Prostate gland (tissue), 2 donors: ENCODE results near the gene NMNAT3. TPM values are rescaled to one million over a fixed set of nuclear protein-coding genes. Genes with fewer than 3 reads are reported as not detected.

Experiments
- DNase-seq: peaks from one replicate; pipeline ENCODE4 v3.0.0-alpha.2; 2019; ENCODE audit warnings: low spot score
- H3K27ac ChIP-seq, 2 donors: fragments of 200-600 bp; sonication (generic); 2 replicates each; pipeline ENCODE4 v1.5.1; 2017 to 2019
- H3K27me3 ChIP-seq: fragments of 200-600 bp; sonication (generic); replicated peaks from 2 replicates; pipeline ENCODE4 v1.5.1; 2019; ENCODE audit not compliant: insufficient read depth
- H3K36me3 ChIP-seq, 2 donors: fragments of 200-600 bp; sonication (generic); 1 replicate in 1 of 2; 2 replicates in 1 of 2; pipeline versions ENCODE4 v1.5.1 to v1.8.1; 2017 to 2019
- H3K4me1 ChIP-seq: fragments of 200-600 bp; sonication (generic); replicated peaks from 2 replicates; pipeline ENCODE4 v1.5.1; 2019
- H3K4me3 ChIP-seq, 2 donors: fragments of 200-600 bp; sonication (generic); 2 replicates each; pipeline ENCODE4 v1.5.1; 2017 to 2019
- H3K9me3 ChIP-seq: fragments of 200-600 bp; sonication (generic); 2 replicates; pipeline ENCODE4 v1.5.1; 2017
- CTCF ChIP-seq, 4 experiments: fragments of 200-600 bp in 2 of 4; fragments of 450-650 bp in 2 of 4; sonication (generic) in 2 of 4; IDR thresholded peaks; 1 replicate in 3 of 4; 2 replicates in 1 of 4; pipeline ENCODE4 v1.5.1; 2016 to 2019; ENCODE audit warnings: antibody characterized with exemption in 4 of 4, mild to moderate bottlenecking in 2 of 4, moderate library complexity in 2 of 4
- POLR2A ChIP-seq: fragments of 450-650 bp; IDR thresholded peaks from one replicate; pipeline ENCODE4 v1.6.1; 2016; ENCODE audit warnings: antibody characterized with exemption, mild to moderate bottlenecking
- POLR2AphosphoS5 ChIP-seq: sonication (generic); formaldehyde crosslinking; IDR thresholded peaks from one replicate; pipeline ENCODE4 v1.6.1; 2017; ENCODE audit warnings: antibody characterized with exemption
- WGBS: methylation state at CpG from one replicate; pipeline ENCODE4 v1.1.5; 2018; 5-methylcytosine and 5-hydroxymethylcytosine counted together
- intact Hi-C: fragments of 100-400 bp; cut with DNase I; formaldehyde crosslinking; loops from one replicate; pipeline ENCODE4 v1.14.2; 2022
- total RNA-seq, 2 donors: library from RNA; depleted of rRNA; stranded (reverse); fragments of >200 nt; gene quantifications; one replicate each; pipeline ENCODE4 v1.1.0, GENCODE V29; 2016

Gene NMNAT3
- 10 to 100 TPM; 11.9 to 15.6 TPM for total RNA-seq

- no peaks in the 10 kb centered on the region for H3K9me3 ChIP-seq
- peak within 1 kb of the TSS; percentile 57 to 68 for H3K4me3 ChIP-seq
- WGBS = under 1% methylated on average over 54 of the region's 65 CpGs
- DNase-seq = peak; percentile 79
- H3K4me1 ChIP-seq = no peaks in the 10 kb centered on the region
- TF ChIP-seq CTCF (IDR thresholded peaks at IDR 0.05) = peak in 3 of 4 experiments; percentile 6 to 25 (median 16)
- TF ChIP-seq POLR2AphosphoS5 = peak; percentile 10
- TF ChIP-seq POLR2A = peak; percentile 30
- no peaks in the 10 kb centered on the region for H3K27me3 ChIP-seq
- peak within 1 kb of the TSS; percentile 55 to 79 for H3K27ac ChIP-seq
- H3K36me3 ChIP-seq = no peaks in the 10 kb centered on the region
- intact Hi-C loops = no loop called here
These were observed at the start of gene NMNAT3 for GRCh38 chr3:139677388-139678155. TSS of gene NMNAT3 (minus strand) at chr3:139677972. CDS start at chr3:139627724, 50,248 bp downstream.

GRCh38 chr3:139721370-139721769 lies 43.6 kb upstream of the NMNAT3 start:
- H3K27ac ChIP-seq = no peak overlapping the region
- H3K27me3 ChIP-seq = peaks cover 2% of the 10 kb centered on the region
- H3K4me1 ChIP-seq = no peaks in the 10 kb centered on the region
- DNase-seq = no peak
- TF ChIP-seq POLR2A (no peak), CTCF (IDR thresholded peaks at IDR 0.05) (no peak), POLR2AphosphoS5 (no peak)
- no peaks in the 10 kb centered on the region for H3K9me3 ChIP-seq
- intact Hi-C loops = no loop called here
- no peak overlapping the region for H3K4me3 ChIP-seq
- H3K36me3 ChIP-seq = no peaks in the 10 kb centered on the region
- 91% methylated on average over 1 of the region's 1 CpG for WGBS

- no peaks in the 10 kb centered on the region for H3K9me3 ChIP-seq
- H3K27ac ChIP-seq = no peak overlapping the region
- TF ChIP-seq POLR2AphosphoS5 (no peak), CTCF (IDR thresholded peaks at IDR 0.05) (peak in 1 of 4 experiments; percentile 15)
- no peak overlapping the region for H3K4me3 ChIP-seq
- H3K36me3 ChIP-seq = no peaks in the 10 kb centered on the region
- intact Hi-C loops = no loop called here
- 59% methylated on average over 3 of the region's 3 CpGs for WGBS
- H3K27me3 ChIP-seq = peaks cover 2% of the 10 kb centered on the region
- no peak for DNase-seq
- H3K4me1 ChIP-seq = no peaks in the 10 kb centered on the region
These were observed 40.6 kb upstream of the NMNAT3 start for GRCh38 chr3:139718415-139718814.

- Histone ChIP-seq H3K9me3 (no peaks in the 10 kb centered on the region), H3K4me1 (no peaks in the 10 kb centered on the region), H3K27ac (no peak overlapping the region), H3K27me3 (peaks cover 2% of the 10 kb centered on the region), H3K4me3 (no peak overlapping the region), H3K36me3 (no peaks in the 10 kb centered on the region)
- DNase-seq = no peak
- TF ChIP-seq CTCF (IDR thresholded peaks at IDR 0.05) (no peak), POLR2AphosphoS5 (no peak), POLR2A (no peak)
- intact Hi-C loops = no loop called here
- WGBS = 17% methylated on average over 3 of the region's 3 CpGs
These were observed 39.2 kb upstream of the NMNAT3 start for GRCh38 chr3:139716908-139717485.
